GM19395 (cell line): ENCODE data around the gene VBP1.
"Not testable (repeated sequence)": the region's sequence is repeated elsewhere in the genome, so short reads cannot be mapped to it uniquely, and the experiment has no call there.

Source experiments
- ATAC-seq: cut with Tn5 transposase; IDR thresholded peaks from one replicate; pipeline ENCODE4 v1.9.1; 2021; ENCODE audit warnings: mild to moderate bottlenecking, moderate library complexity; ENCODE audit not compliant: unreplicated experiment

Gene VBP1

GRCh38 chrX:155262970-155263754 lies 46.9 kb downstream of the VBP1 start:
- peak; percentile 16 for ATAC-seq

GRCh38 chrX:155263854-155264628 lies 47.8 kb downstream of the VBP1 start, which contains the start of gene RAB39B:
Gene RAB39B, minus strand, starts transcription at chrX:155264491. Its CDS starts 203 bp downstream, at chrX:155264288.
- ATAC-seq = peak; percentile 91

- ATAC-seq = no peak
These were observed 50.2 kb downstream of the VBP1 start for GRCh38 chrX:155266439-155266838.

GRCh38 chrX:155267995-155268394 lies 51.7 kb downstream of the VBP1 start:
- ATAC-seq = not testable (repeated sequence)

GRCh38 chrX:155270969-155271368 lies 54.7 kb downstream of the VBP1 start:
- ATAC-seq = no peak

GRCh38 chrX:155279873-155280272 lies 63.6 kb downstream of the VBP1 start:
- no peak for ATAC-seq
